NOMO-1 treated with dmso at 0.1 percent for 144 hours (cell line): ENCODE results near the gene KCNJ1.

Source experiments
- DNase-seq: peaks from one replicate; lab custom pipeline; 2025; ENCODE audit not compliant: unreplicated experiment; lab: John Stamatoyannopoulos, UW

The KCNJ1 gene

GRCh38 chr11:128867277-128867676 is at the start of gene KCNJ1:
Gene KCNJ1, minus strand, starts transcription at chr11:128867296. Its CDS starts 27,053 bp downstream, at chr11:128840243.
- DNase-seq, result no peak

DNA sequence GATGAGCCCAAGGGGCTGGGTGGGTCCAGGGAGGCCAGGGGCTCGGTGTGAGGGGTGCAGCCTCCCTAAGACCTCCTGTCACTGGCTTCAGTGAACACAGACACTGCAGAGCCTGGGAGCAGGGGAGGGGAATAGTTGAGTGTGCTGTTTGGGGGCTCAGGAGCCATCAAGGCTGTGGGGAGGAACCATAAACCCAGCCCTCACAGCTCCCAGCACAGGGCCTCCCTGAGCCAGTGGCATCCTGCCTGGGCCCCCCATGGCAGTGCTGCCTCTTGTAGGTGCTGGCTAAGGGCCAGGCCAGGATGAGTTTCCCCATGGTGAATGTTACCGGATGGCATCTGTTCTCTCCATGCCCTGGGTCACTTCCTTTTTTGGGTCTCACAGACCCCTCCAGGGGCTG is 49.6 kb upstream of the KCNJ1 start:
- no peak for DNase-seq

DNA sequence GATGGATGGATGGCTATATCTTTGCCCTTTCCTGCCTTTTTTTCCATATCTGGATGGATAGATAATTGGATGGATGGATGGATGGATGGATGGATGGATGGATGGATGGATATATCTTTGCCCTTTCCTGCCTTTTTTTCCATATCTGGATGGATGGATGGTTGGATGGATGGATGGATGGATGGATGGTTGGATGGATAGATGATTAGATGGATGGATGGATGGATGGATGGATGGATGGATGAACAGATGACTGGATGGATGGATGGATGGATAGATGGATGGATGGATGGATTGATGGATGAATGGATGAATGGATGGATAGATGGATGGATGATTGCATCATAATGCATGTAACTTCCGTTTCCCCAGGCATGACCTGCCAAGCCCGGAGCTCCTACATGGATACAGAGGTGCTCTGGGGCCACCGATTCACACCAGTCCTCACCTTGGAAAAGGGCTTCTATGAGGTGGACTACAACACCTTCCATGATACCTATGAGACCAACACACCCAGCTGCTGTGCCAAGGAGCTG is 49.0 kb upstream of the KCNJ1 start:
- no peak for DNase-seq

GRCh38 chr11:128915149-128915521 is 48.0 kb upstream of the KCNJ1 start:
- DNase-seq, result no peak

DNA sequence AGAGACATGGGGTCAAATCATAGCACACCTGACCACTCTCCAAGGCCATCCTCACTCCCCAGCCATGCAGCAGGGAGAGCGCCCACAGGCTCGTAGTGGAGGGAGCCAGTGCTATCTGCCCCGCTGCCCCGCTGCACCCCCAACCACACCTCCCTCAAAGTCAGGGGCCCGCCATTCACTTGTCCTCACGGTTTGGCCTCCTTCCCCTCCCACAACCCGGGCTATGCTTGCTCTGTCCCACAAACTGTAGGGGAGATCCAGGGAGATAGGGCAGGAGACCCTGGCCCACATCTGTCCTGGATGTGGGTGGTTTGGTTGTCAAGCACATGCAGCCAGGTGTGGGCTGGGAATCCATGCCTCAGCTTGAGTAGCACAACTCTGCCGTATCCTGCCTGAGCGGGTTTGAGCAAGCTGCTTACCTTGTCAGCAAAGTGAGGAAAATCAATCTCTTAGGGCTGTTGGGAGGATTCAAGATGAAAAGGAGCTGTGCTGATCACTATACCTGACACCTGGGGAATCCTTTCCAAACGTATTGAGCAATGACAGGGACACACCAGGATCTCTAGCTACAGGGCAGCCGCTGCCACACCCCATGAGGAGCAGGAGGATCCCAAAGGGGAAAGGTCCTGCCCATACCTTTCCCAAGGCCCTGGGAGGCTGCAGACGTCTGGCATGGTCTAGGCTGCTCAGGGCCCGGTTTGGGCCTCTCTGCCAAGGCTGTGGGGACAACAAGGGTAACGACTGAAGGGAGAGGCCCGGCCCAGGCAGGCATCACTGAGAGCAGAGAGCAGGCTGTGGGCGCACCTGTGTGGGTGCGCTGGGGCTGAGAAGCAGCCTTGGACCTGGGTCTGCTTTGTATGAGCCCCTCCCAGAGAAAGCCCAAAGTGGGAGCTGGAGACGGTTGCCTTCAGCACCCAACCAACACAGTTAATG is 47.4 kb upstream of the KCNJ1 start:
- no peak for DNase-seq

DNA sequence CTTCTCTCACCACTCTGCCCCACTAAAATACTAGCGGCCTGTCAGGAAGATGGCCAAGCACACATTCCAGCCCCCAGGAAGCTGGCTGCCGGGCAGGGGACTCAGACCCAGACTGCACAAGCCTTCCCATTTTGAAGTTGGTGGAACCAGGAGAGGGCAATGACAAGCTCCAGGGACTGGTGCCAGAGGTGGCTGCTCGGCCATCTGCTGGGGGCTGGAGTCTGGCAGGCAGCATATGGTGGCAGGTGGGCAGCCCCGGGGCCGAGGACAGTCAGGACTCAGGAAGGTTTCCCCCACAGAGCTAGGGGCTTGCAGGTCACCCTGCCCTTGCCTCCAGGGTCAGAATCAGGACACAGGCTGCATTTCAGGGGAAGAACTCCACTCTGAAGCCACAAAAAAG is 46.7 kb upstream of the KCNJ1 start:
- DNase-seq, result no peak

GRCh38 chr11:128911701-128912100 is 44.6 kb upstream of the KCNJ1 start:
- DNase-seq, result no peak

GRCh38 chr11:128911239-128911638 is 44.1 kb upstream of the KCNJ1 start:
- DNase-seq, result no peak

GRCh38 chr11:128910576-128910975 is 43.5 kb upstream of the KCNJ1 start:
- DNase-seq, result no peak

DNA sequence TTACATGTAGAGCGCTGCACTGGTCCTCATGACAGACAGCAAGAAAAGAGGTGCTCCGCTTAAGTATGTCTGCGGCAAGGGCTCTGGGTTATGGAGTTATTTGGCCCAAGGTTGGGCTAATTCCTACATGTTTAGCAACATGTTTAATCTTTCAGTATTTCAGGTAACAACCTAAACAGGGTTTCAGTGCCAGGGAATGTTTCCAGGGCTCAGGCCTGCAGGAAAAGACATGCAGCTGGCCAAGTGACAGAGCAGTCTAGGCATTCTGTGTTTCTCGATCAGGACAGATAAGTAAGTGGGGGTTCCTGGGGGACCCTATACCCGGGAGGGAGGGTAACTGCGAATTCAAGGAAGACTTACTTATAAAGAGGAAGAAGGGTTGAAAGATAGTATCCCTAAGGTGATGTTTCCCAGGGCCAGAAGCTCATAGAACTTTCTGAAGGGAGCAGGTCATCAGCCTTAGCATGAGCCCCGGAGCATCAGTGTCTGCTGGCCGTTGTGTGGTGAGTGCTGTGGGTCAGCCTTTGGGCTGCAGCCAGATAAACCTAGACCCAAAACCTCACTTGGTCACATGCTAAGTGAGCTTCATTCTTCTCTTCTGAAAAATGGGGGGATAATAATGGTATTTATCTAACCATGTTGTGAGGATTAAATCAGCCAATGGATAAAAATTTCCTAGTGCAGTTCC is 42.5 kb upstream of the KCNJ1 start:
- no peak for DNase-seq

DNA sequence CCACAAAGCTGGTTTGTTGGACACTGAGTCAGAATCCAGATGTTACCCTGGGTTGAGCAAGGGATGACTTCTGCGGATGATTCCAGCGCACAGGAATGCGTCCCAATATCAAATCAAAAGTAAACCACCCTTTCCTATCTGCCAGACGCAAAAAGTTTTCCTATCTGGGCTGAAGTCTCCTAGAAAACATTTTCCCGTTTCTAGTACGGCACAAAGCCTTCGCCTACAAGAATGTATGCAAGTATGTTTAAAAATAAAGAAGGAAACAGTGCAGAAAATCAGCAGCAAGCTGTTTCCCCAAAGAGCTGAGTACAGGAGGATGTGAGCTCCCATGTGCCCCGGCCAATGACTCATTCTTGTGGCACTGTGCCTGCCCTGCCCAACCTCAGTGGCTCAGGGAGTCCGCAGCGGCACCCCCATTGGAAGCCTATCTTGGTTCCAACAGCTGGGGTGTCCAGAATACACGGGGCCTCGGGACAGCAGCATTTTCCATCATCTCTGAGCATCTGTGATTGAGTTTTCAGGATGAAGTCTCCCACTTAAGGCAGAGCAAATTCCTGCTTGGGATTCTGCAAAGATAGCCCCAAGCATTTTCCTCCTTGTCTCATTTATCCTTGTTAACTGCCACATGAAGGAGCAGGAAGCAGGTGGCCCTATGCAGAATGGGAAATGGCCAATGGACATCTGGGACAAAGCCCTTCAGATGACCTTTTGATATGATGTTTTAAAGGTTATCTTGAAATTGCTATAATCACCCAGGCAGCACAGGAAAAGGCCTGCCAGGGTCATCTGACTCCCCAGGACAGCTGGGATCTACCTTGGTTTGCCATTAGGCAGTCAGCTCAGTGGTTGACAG is 41.5 kb upstream of the KCNJ1 start:
- no peak for DNase-seq

GRCh38 chr11:128907585-128907984 is 40.5 kb upstream of the KCNJ1 start:
- no peak for DNase-seq

- DNase-seq, result no peak
These were observed 39.3 kb upstream of the KCNJ1 start for GRCh38 chr11:128906185-128907050.

- DNase-seq, result no peak
These were observed 38.5 kb upstream of the KCNJ1 start for GRCh38 chr11:128905345-128906184.

- no peak for DNase-seq
These were observed 37.7 kb upstream of the KCNJ1 start for GRCh38 chr11:128904656-128905344.

DNA sequence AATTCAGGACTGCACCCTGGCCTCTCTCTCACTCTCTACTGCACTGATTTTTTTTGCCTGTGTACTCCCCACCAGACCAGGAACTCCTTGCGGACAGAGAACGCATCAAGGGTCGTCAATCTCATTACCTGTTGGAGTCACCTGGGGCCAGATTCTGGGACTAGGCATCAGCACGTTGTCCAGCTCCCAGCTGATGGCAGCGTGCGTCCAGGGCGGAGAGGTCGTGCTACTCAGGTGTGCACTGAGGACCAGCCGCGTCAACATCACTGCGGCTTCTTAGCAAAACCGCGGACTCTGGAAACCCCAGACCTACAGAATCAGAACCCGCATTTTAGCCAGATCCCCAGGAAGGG is 37.2 kb upstream of the KCNJ1 start:
- no peak for DNase-seq

- no peak for DNase-seq
These were observed 36.4 kb upstream of the KCNJ1 start for GRCh38 chr11:128903248-128904061.

DNA sequence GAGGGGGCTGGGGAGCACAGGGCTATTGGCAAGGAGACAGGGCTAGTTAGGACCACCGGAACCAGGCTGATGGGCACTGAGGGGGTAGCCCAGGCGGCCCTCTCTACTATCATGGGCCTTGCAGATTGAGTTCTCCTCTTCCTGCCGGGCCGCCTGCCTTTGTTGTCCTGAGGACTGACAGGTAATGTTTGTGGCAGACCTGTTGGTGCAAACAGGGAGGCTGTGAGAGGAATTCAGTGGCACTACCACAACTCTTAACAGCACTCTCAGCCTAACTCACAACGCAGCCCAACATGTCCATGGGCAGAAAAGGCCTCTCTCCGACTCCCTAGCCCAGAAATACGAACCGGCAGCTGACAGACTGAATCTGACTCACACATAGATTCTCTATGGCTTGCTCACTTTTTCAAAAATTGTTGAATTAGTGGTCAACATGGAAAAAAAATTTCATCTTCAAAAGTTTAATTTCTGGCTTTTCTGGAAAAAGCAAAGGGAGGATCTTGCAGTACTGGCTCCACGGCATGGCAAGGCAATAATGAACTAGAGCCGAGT is 35.5 kb upstream of the KCNJ1 start:
- no peak for DNase-seq
